ENCODE results near the gene SHISAL1. TPM values are rescaled to one million over a fixed set of nuclear protein-coding genes. Genes with fewer than 3 reads are reported as not detected.
A peak's percentile ranks its signal among the peaks of the same experiment; 100 is the strongest.

Gene SHISAL1
- total RNA-seq, 2 donors from 2014 or later, result 0.42 to 0.95 TPM

GRCh38 chr22:44333847-44334635 is 21.3 kb upstream of the SHISAL1 start:
- H3K4me3 ChIP-seq (ENCODE audit: low read length), result no peak overlapping the region
- H3K27me3 Mint-ChIP-seq (ENCODE audit: insufficient read depth), result peaks cover 30% of the 10 kb centered on the region
- no peak overlapping the region for H3K4me3 Mint-ChIP-seq
- 90 to 96% methylated on average over 7 to 13 of the region's 13 CpGs for WGBS, 2 experiments (ENCODE audit: insufficient coverage in 1 of 2, insufficient read length in 1 of 2)
- H3K9ac ChIP-seq (ENCODE audit: extremely low read depth, low read length, poor library complexity, severe bottlenecking), result no peak overlapping the region
- no peak overlapping the region for H3K27ac Mint-ChIP-seq
- no peaks in the 10 kb centered on the region for H3K9me3 ChIP-seq (ENCODE audit: control insufficient read depth, low read length)
- H3K36me3 Mint-ChIP-seq (ENCODE audit: low read depth), result no peaks in the 10 kb centered on the region
- H3K36me3 ChIP-seq (ENCODE audit: control insufficient read depth, insufficient read depth, low read length), result no peaks in the 10 kb centered on the region
- DNase-seq, result no peak
- TF ChIP-seq CTCF (conservative IDR thresholded peaks at IDR 0.05), result no peak
- no peaks in the 10 kb centered on the region for H3K4me1 ChIP-seq (ENCODE audit: control insufficient read depth, insufficient read depth, low read length)
- peaks cover 59% of the 10 kb centered on the region for H3K27me3 ChIP-seq (ENCODE audit: control insufficient read depth, insufficient read depth, low read length, poor library complexity, severe bottlenecking)
- H3K27ac ChIP-seq (ENCODE audit: low read depth, low read length), result no peak overlapping the region
- peaks cover 7% of the 10 kb centered on the region for H3K4me1 Mint-ChIP-seq
- no peaks in the 10 kb centered on the region for H3K9me3 Mint-ChIP-seq

DNA sequence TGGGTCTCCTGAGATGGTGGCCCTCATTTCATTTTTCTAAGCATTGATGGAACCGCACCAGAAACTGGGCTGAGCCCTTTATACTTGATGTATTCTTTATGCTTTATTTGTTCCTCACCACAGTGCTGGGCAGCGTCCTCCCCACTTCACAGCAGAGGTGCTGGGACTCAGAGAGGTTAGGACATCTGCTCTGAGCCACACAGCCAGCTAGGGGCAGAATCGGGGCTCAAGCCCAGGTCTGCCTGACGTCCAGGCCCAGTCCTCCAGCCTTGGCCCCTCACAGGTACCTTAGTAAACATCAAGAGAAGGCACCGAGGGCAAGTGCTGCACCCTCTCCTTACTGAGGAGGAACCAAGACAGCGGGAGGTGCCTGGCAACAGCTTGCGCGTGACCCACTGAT is 20.2 kb upstream of the SHISAL1 start:
- TF ChIP-seq CTCF (conservative IDR thresholded peaks at IDR 0.05), result no peak
- Mint-ChIP-seq H3K4me3 (no peak overlapping the region), H3K4me1 (peaks cover 7% of the 10 kb centered on the region), H3K27ac (no peak overlapping the region), H3K9me3 (no peaks in the 10 kb centered on the region), H3K36me3 (ENCODE audit: low read depth) (no peaks in the 10 kb centered on the region), H3K27me3 (ENCODE audit: insufficient read depth) (peaks cover 32% of the 10 kb centered on the region)
- H3K4me1 ChIP-seq (ENCODE audit: control insufficient read depth, insufficient read depth, low read length), result no peaks in the 10 kb centered on the region
- H3K27me3 ChIP-seq (ENCODE audit: control insufficient read depth, insufficient read depth, low read length, poor library complexity, severe bottlenecking), result peaks cover 70% of the 10 kb centered on the region
- H3K36me3 ChIP-seq (ENCODE audit: control insufficient read depth, insufficient read depth, low read length), result no peaks in the 10 kb centered on the region
- no peaks in the 10 kb centered on the region for H3K9me3 ChIP-seq (ENCODE audit: control insufficient read depth, low read length)
- H3K4me3 ChIP-seq (ENCODE audit: low read length), result no peak overlapping the region
- WGBS, 2 experiments (ENCODE audit: insufficient coverage in 1 of 2, insufficient read length in 1 of 2), result 85 to 92% methylated on average over 4 to 8 of the region's 8 CpGs
- DNase-seq, result no peak
- no peak overlapping the region for H3K9ac ChIP-seq (ENCODE audit: extremely low read depth, low read length, poor library complexity, severe bottlenecking)
- H3K27ac ChIP-seq (ENCODE audit: low read depth, low read length), result no peak overlapping the region

- H3K27me3 ChIP-seq (ENCODE audit: control insufficient read depth, insufficient read depth, low read length, poor library complexity, severe bottlenecking), result peaks cover 69% of the 10 kb centered on the region
- H3K36me3 ChIP-seq (ENCODE audit: control insufficient read depth, insufficient read depth, low read length), result no peaks in the 10 kb centered on the region
- Mint-ChIP-seq H3K27me3 (ENCODE audit: insufficient read depth) (peaks cover 28% of the 10 kb centered on the region), H3K36me3 (ENCODE audit: low read depth) (no peaks in the 10 kb centered on the region), H3K4me3 (peak overlapping the region; percentile 55), H3K4me1 (peaks cover under 1% of the 10 kb centered on the region), H3K27ac (no peak overlapping the region), H3K9me3 (no peaks in the 10 kb centered on the region)
- WGBS, 2 experiments (ENCODE audit: insufficient coverage in 1 of 2, insufficient read length in 1 of 2), result 5 to 11% methylated on average over 22 to 55 of the region's 55 CpGs
- H3K9me3 ChIP-seq (ENCODE audit: control insufficient read depth, low read length), result no peaks in the 10 kb centered on the region
- TF ChIP-seq CTCF (conservative IDR thresholded peaks at IDR 0.05), result peak; percentile 35
- DNase-seq, result peak; percentile 77
- H3K9ac ChIP-seq (ENCODE audit: extremely low read depth, low read length, poor library complexity, severe bottlenecking), result no peak overlapping the region
- peak overlapping the region; percentile 43 for H3K4me3 ChIP-seq (ENCODE audit: low read length)
- H3K4me1 ChIP-seq (ENCODE audit: control insufficient read depth, insufficient read depth, low read length), result no peaks in the 10 kb centered on the region
- H3K27ac ChIP-seq (ENCODE audit: low read depth, low read length), result no peak overlapping the region
These were observed 19.3 kb upstream of the SHISAL1 start for GRCh38 chr22:44331881-44332714.

Measured in endodermal cell (in vitro differentiated cells).